Mesendoderm (in vitro differentiated cells): Measurements from ENCODE around the gene WDR82.

Source experiments
- DNase-seq: peaks from one replicate; pipeline ENCODE4 v3.0.0; 2013
- H2AK5ac ChIP-seq: 2 replicates; pipeline ENCODE4 v1.6.1; 2013; ENCODE audit warnings: low read length, inconsistent platforms
- H2BK120ac ChIP-seq: 2 replicates; pipeline ENCODE4 v1.6.1; 2013; ENCODE audit warnings: low read depth, mild to moderate bottlenecking, low read length, moderate library complexity, mixed read lengths
- H2BK15ac ChIP-seq: replicated peaks from 2 replicates; pipeline ENCODE4 v1.6.1; 2013; ENCODE audit warnings: low read depth, mild to moderate bottlenecking, moderate library complexity
- H2BK5ac ChIP-seq: 2 replicates; pipeline ENCODE4 v1.6.1; 2013; ENCODE audit warnings: low read length, inconsistent platforms
- H3K18ac ChIP-seq: 2 replicates; pipeline ENCODE4 v1.6.1; 2013; ENCODE audit warnings: mild to moderate bottlenecking, low read length, mixed read lengths
- H3K23ac ChIP-seq: one replicate; pipeline ENCODE4 v1.6.1; 2013; ENCODE audit warnings: low read length
- H3K27ac ChIP-seq: 2 replicates; pipeline ENCODE4 v1.5.1; 2013; ENCODE audit warnings: low read depth, mild to moderate bottlenecking, inconsistent platforms, low read length, moderate library complexity
- H3K27me3 ChIP-seq: 2 replicates; pipeline ENCODE4 v1.6.1; 2013; ENCODE audit warnings: low read length, control low read depth, mild to moderate bottlenecking, inconsistent platforms; ENCODE audit not compliant: insufficient read depth, poor library complexity
- H3K36me3 ChIP-seq: 2 replicates; pipeline ENCODE4 v1.6.1; 2013; ENCODE audit warnings: low read length, inconsistent platforms; ENCODE audit not compliant: control insufficient read depth, insufficient read depth
- H3K4ac ChIP-seq: one replicate; pipeline ENCODE4 v1.6.1; 2013; ENCODE audit warnings: low read depth, mild to moderate bottlenecking, low read length, moderate library complexity
- H3K4me1 ChIP-seq: 2 replicates; pipeline ENCODE4 v1.6.1; 2013; ENCODE audit warnings: low read depth, low read length, inconsistent platforms; ENCODE audit not compliant: control insufficient read depth
- H3K4me2 ChIP-seq: 2 replicates; pipeline ENCODE4 v1.6.1; 2013; ENCODE audit warnings: low read length
- H3K4me3 ChIP-seq: 2 replicates; pipeline ENCODE4 v1.5.1; 2013; ENCODE audit warnings: mild to moderate bottlenecking, low read length
- H3K56ac ChIP-seq: one replicate; pipeline ENCODE4 v1.6.1; 2013; ENCODE audit warnings: low read length
- H3K79me1 ChIP-seq: 2 replicates; pipeline ENCODE4 v1.6.1; 2013; ENCODE audit warnings: low read length, inconsistent platforms
- H3K79me2 ChIP-seq: 2 replicates; pipeline ENCODE4 v1.6.1; 2013; ENCODE audit warnings: mild to moderate bottlenecking, low read length; ENCODE audit not compliant: control insufficient read depth, insufficient read depth
- H3K9ac ChIP-seq: 2 replicates; pipeline ENCODE4 v1.6.1; 2013; ENCODE audit warnings: low read length, inconsistent platforms
- H4K5ac ChIP-seq: one replicate; pipeline ENCODE4 v1.6.1; 2013; ENCODE audit warnings: low read length
- H4K8ac ChIP-seq: one replicate; pipeline ENCODE4 v1.6.1; 2013; ENCODE audit warnings: low read depth, mild to moderate bottlenecking, control low read depth, low read length, moderate library complexity
- WGBS: extraction: QIAGEN DNeasy Blood & Tissue Kit; methylation state at CpG from one replicate; pipeline ENCODE4 v1.1.7; 2013; ENCODE audit warnings: low lambda C conversion rate, missing lambda C conversion rate; ENCODE audit not compliant: insufficient coverage; ENCODE audit errors: extremely low coverage; 5-methylcytosine and 5-hydroxymethylcytosine counted together

The WDR82 gene

GRCh38 chr3:52225452-52226228, 52.8 kb downstream of the WDR82 start, which contains the start of gene TLR9:
Gene TLR9, minus strand, starts transcription at chr3:52225645. Its CDS starts 116 bp downstream, at chr3:52225529.
- H3K9ac ChIP-seq = no peak within 1 kb of the TSS
- H2BK5ac ChIP-seq = no peak within 1 kb of the TSS
- H2AK5ac ChIP-seq = no peak within 1 kb of the TSS
- no peaks in the 10 kb centered on the region for H3K4me1 ChIP-seq
- no peak within 1 kb of the TSS for H3K18ac ChIP-seq
- H3K4ac ChIP-seq = no peak within 1 kb of the TSS
- H3K56ac ChIP-seq = no peak within 1 kb of the TSS
- H3K4me2 ChIP-seq = no peak within 1 kb of the TSS
- no peak within 1 kb of the TSS for H3K23ac ChIP-seq
- WGBS = no CpG with 5 or more reads among the region's 9 CpGs
- no peaks in the 10 kb centered on the region for H3K79me1 ChIP-seq
- no peak for DNase-seq
- no peak within 1 kb of the TSS for H2BK15ac ChIP-seq
- H4K8ac ChIP-seq = no peak within 1 kb of the TSS
- no peak within 1 kb of the TSS for H4K5ac ChIP-seq
- H2BK120ac ChIP-seq = no peak within 1 kb of the TSS
- no peaks in the 10 kb centered on the region for H3K79me2 ChIP-seq
- peaks cover 6% of the 10 kb centered on the region for H3K36me3 ChIP-seq
- H3K27me3 ChIP-seq = no peaks in the 10 kb centered on the region
- no peak within 1 kb of the TSS for H3K27ac ChIP-seq
- H3K4me3 ChIP-seq = no peak within 1 kb of the TSS

- H3K4me2 ChIP-seq = no peak overlapping the region
- H4K8ac ChIP-seq = no peak overlapping the region
- DNase-seq = no peak
- no peak overlapping the region for H4K5ac ChIP-seq
- no peak overlapping the region for H3K9ac ChIP-seq
- H2BK15ac ChIP-seq = no peak overlapping the region
- no peak overlapping the region for H2BK120ac ChIP-seq
- WGBS = no CpG with 5 or more reads among the region's 32 CpGs
- no peaks in the 10 kb centered on the region for H3K36me3 ChIP-seq
- no peaks in the 10 kb centered on the region for H3K79me2 ChIP-seq
- H3K4ac ChIP-seq = no peak overlapping the region
- no peaks in the 10 kb centered on the region for H3K27me3 ChIP-seq
- H2AK5ac ChIP-seq = no peak overlapping the region
- no peak overlapping the region for H3K23ac ChIP-seq
- no peak overlapping the region for H3K27ac ChIP-seq
- H3K18ac ChIP-seq = no peak overlapping the region
- H3K79me1 ChIP-seq = no peaks in the 10 kb centered on the region
- no peak overlapping the region for H3K56ac ChIP-seq
- H2BK5ac ChIP-seq = no peak overlapping the region
- no peak overlapping the region for H3K4me3 ChIP-seq
- no peaks in the 10 kb centered on the region for H3K4me1 ChIP-seq
These were observed 54.7 kb downstream of the WDR82 start for GRCh38 chr3:52223449-52224408.

- Histone ChIP-seq H4K5ac (no peak overlapping the region), H3K9ac (no peak overlapping the region), H3K4me2 (no peak overlapping the region), H4K8ac (no peak overlapping the region), H3K27ac (no peak overlapping the region), H3K27me3 (no peaks in the 10 kb centered on the region), H2BK120ac (no peak overlapping the region), H3K4ac (no peak overlapping the region), H3K56ac (no peak overlapping the region), H2AK5ac (no peak overlapping the region), H3K18ac (no peak overlapping the region), H3K79me1 (no peaks in the 10 kb centered on the region), H3K36me3 (no peaks in the 10 kb centered on the region), H3K4me3 (no peak overlapping the region), H2BK15ac (no peak overlapping the region), H2BK5ac (no peak overlapping the region), H3K4me1 (no peaks in the 10 kb centered on the region), H3K23ac (no peak overlapping the region), H3K79me2 (no peaks in the 10 kb centered on the region)
- WGBS = no CpG with 5 or more reads among the region's 41 CpGs
- DNase-seq = no peak
These were observed 55.9 kb downstream of the WDR82 start for GRCh38 chr3:52222319-52223221.

GRCh38 chr3:52221563-52222318, 56.7 kb downstream of the WDR82 start:
- H3K27me3 ChIP-seq = no peaks in the 10 kb centered on the region
- H2BK5ac ChIP-seq = no peak overlapping the region
- no peak overlapping the region for H2BK15ac ChIP-seq
- no peaks in the 10 kb centered on the region for H3K79me2 ChIP-seq
- H3K4me3 ChIP-seq = no peak overlapping the region
- no peak overlapping the region for H4K8ac ChIP-seq
- no peak overlapping the region for H3K18ac ChIP-seq
- no peaks in the 10 kb centered on the region for H3K36me3 ChIP-seq
- H3K56ac ChIP-seq = no peak overlapping the region
- H3K4ac ChIP-seq = no peak overlapping the region
- no peak overlapping the region for H3K4me2 ChIP-seq
- H3K27ac ChIP-seq = no peak overlapping the region
- no CpG with 5 or more reads among the region's 34 CpGs for WGBS
- H3K9ac ChIP-seq = no peak overlapping the region
- H2AK5ac ChIP-seq = no peak overlapping the region
- no peak for DNase-seq
- H3K79me1 ChIP-seq = no peaks in the 10 kb centered on the region
- H4K5ac ChIP-seq = no peak overlapping the region
- H3K23ac ChIP-seq = no peak overlapping the region
- H3K4me1 ChIP-seq = no peaks in the 10 kb centered on the region
- H2BK120ac ChIP-seq = no peak overlapping the region

GRCh38 chr3:52221141-52221562, 57.3 kb downstream of the WDR82 start:
- no peak overlapping the region for H3K4ac ChIP-seq
- H2BK5ac ChIP-seq = no peak overlapping the region
- H2BK15ac ChIP-seq = no peak overlapping the region
- H3K56ac ChIP-seq = no peak overlapping the region
- H3K79me1 ChIP-seq = no peaks in the 10 kb centered on the region
- H3K18ac ChIP-seq = no peak overlapping the region
- no peak overlapping the region for H3K9ac ChIP-seq
- no peaks in the 10 kb centered on the region for H3K4me1 ChIP-seq
- no peaks in the 10 kb centered on the region for H3K36me3 ChIP-seq
- H4K8ac ChIP-seq = no peak overlapping the region
- H2AK5ac ChIP-seq = no peak overlapping the region
- no peak overlapping the region for H3K23ac ChIP-seq
- no peak overlapping the region for H3K4me2 ChIP-seq
- H3K79me2 ChIP-seq = no peaks in the 10 kb centered on the region
- no peaks in the 10 kb centered on the region for H3K27me3 ChIP-seq
- H3K4me3 ChIP-seq = no peak overlapping the region
- DNase-seq = no peak
- no CpG with 5 or more reads among the region's 27 CpGs for WGBS
- no peak overlapping the region for H4K5ac ChIP-seq
- H2BK120ac ChIP-seq = no peak overlapping the region
- H3K27ac ChIP-seq = no peak overlapping the region
